Measurements from ENCODE around the gene MPO.

Gene MPO

GRCh38 chr17:58262149-58262548 lies 18.6 kb downstream of the MPO start:
- DNase-seq: no peak

DNA sequence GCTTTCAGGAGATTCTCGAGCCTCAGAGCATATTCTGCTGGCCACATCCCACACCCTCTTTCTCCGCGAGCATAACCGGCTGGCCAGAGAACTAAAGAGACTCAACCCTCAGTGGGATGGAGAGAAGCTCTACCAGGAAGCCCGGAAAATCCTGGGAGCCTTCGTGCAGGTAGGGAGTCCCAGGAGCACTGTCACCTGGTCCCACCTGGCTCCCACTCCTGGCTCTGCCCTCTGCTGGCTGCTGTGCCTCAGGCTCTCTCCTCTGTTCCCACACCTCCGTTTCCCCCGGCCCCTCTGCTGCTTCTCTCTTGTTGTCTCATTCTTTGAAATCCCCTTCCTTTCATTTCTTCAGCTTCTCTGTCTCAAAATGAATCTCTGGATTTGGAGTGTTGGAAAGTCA lies 25.9 kb downstream of the MPO start:
- DNase-seq: no peak

GRCh38 chr17:58253082-58253481 lies 27.7 kb downstream of the MPO start:
- no peak for DNase-seq

- no peak for DNase-seq
Measured at GRCh38 chr17:58252141-58252540, 28.6 kb downstream of the MPO start.

- no peak for DNase-seq
Measured at GRCh38 chr17:58250344-58251011, 30.3 kb downstream of the MPO start.

- peak; percentile 51 for DNase-seq
Measured at GRCh38 chr17:58249270-58250133, 31.2 kb downstream of the MPO start.

DNA sequence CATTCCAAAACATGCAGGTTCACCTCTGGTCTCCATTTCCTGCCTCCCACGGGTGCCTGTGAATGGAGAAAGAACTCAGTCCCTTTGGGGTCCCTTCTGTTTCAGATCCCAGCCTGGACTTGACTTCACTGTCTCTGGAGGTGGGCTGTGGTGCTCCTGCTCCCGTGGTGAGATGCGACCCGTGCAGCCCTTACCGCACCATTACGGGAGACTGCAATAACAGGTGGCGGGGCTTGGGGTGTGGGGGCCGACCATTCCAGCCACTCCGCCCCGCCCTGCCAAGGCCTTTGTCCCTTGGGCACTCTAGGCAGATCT lies 31.8 kb downstream of the MPO start:
- no peak for DNase-seq

DNA sequence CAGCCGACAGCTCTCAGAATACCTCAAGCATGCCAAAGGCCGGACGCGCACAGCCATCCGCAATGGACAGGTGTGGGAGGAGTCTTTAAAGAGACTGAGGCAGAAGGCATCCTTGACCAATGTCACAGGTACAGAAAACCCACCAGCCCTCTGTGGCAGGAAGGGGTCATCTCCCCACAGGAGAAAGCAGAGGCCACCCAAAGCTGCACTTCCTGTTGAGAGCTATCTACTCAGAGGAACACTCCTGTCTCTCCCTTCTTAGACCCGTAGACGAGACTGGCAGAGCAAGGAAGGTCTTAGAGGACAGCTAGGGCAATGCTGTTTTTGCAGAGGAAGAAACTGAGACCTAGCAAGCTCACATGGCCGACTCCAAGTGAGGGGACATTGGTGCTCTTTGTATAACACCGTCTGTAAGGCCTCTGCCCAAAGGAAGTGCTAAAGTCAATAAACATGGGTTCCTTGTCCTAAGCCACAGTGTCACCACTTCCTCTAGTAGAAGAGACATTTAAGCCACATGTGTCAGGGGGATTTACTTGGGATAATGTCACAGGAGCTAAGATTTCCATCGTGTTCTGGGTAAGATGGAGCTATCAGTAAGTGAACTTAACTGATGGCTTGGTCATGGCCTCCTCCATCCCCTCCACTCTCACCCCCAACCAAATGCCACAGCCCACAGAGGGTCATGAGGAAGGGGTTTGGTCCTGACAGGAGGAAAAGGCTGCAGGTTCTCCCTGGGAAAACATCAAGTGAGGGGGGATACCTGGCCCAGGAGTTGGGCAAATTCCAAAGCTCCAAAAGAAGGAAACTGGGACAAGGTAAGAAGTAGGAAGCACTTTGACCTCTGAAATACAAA lies 33.0 kb downstream of the MPO start:
- DNase-seq: no peak

GRCh38 chr17:58246781-58247180 lies 34.0 kb downstream of the MPO start:
- no peak for DNase-seq

- no peak for DNase-seq
Measured at GRCh38 chr17:58246104-58246740, 34.5 kb downstream of the MPO start.

- peak; percentile 34 for DNase-seq
Measured at GRCh38 chr17:58245428-58246103, 35.2 kb downstream of the MPO start.

DNA sequence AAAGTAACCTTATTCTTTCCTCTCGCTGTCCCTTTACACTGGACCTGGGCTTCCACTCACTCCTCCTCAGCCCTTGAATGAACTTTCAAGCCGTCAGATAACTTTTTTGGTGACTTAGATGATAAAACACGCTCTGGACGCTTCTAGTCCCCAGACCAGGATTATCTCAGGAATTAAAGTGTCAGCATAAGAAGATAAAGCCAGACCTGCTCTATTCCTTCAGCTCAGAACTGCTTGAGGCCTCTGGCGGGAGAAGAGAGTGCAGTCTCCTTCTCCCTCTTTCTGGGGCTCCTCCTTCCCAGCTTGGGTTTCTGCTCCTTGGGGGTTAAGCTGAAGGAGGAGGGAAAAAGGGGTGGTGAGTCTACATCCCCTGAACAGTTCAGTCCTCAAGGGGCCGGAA lies 35.8 kb downstream of the MPO start:
- DNase-seq: no peak

DNA sequence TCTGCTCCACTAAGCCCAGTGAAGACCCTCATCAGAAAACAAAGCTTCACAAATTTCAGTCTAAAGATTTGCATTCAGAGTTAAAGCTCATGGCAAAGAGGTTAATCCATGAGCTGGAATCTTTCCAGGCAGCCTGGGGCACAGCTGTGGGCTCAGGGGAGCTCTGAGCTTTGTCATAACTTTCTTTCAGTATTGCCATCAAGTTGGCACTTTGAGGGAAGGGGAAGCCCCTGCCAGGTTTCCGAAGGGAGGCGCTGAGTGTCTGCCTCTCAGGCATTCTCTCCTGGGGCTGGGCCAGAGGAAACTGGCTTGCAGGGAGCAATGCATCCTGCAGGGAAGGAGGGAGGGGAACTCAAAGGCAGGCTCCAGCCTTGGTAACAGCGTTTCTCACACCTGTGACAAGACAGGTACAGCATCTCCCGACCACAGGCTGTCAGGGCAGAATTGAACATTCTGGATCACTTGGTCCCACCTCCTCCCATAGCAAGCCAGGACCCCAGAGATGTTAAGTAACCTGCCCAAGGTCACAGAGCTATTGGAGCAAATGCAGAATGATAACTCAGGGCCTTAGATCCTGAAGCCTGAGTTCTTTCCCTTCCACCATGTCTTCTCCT lies 38.5 kb downstream of the MPO start:
- DNase-seq: no peak

- DNase-seq: no peak
Measured at GRCh38 chr17:58239987-58240386, 40.7 kb downstream of the MPO start.

- DNase-seq: no peak
Measured at GRCh38 chr17:58238147-58238634, 42.5 kb downstream of the MPO start, which contains the start of gene LPO. Gene LPO, plus strand, starts transcription at chr17:58238584. Its CDS starts 4,396 bp downstream, at chr17:58242980.

- no peak for DNase-seq
Measured at GRCh38 chr17:58236394-58236793, 44.3 kb downstream of the MPO start.

GRCh38 chr17:58235821-58236220 lies 44.9 kb downstream of the MPO start:
- DNase-seq: no peak

DNA sequence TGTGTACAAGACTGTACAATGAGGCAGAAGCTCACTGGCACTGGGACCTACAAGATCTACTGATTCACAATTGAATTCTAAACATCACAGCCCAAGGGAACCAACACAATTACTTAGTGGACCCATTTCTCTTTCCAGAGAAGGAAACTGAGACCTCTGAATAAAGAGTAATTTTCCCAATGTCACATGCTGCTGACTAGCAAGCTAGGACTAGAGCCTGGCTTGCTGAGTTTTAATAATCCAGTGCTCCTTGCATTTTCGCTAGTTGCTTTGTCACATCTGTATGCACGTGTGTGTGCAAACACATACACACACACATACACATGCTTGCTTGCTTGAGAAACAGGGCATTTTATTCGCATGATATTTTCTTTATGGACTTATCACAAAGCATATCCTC lies 46.2 kb downstream of the MPO start:
- no peak for DNase-seq

- no peak for DNase-seq
Measured at GRCh38 chr17:58233543-58233942, 47.2 kb downstream of the MPO start.

GRCh38 chr17:58232707-58233156 lies 48.0 kb downstream of the MPO start:
- DNase-seq: peak; percentile 90

DNA sequence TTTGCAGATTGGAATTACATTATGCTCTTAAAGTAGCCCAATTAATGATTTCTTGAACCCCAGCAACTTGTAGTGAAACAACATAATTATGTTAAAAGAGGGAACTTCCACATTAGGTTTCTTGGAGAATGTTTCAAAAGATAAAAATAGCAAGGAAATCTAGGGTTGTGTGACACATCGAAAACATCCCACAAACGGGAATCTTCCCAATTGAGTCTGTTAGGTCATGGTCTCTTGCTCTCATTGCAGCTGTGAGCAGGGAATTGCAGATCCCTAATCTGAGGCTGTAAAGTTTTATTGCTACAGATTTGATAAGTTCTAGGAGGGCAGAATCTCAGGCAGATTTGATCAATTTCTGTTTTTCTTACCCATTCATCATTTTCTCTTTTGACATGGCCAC lies 49.1 kb downstream of the MPO start:
- peak; percentile 67 for DNase-seq

DNA sequence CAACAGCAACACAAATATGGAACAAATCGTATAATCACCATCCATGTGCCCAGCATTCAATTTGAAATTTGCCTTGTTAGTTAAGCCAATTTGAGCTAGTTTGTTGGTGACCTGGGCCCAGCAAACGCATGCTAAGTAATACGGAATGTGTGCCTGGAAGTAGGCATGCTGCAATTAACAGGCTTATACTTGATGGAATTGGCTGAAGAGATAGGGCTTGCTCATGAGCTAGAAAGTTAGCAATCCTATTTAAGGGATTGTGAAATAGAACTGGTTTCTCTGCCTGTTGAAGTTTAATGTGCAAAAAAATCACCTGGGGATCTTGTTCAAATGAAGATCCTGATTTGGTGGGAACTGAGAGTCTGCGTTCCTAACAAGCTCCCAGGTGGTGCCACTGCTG lies 50.9 kb downstream of the MPO start:
- DNase-seq: no peak

Measured in fibroblast of skin of right quadriceps (primary cell).